GM23338 (cell line): ENCODE data around the gene MET. TPM values are rescaled to one million over a fixed set of nuclear protein-coding genes. Genes with fewer than 3 reads are reported as not detected.

ENCODE experiments used
- ATAC-seq: fragments of 200-7000 bp; cut with Tn5 transposase; 3 replicates; pipeline ENCODE4 v1.9.1; 2020
- DNase-seq: peaks from one replicate; pipeline ENCODE4 v3.0.0-alpha.2; 2015; ENCODE audit warnings: low spot score
- H2AFZ ChIP-seq: fragments of 200-600 bp; sonication (generic); 2 replicates; pipeline ENCODE4 v1.8.0; 2016; ENCODE audit warnings: antibody characterized with exemption, mild to moderate bottlenecking, moderate library complexity
- H3F3A ChIP-seq: fragments of 200-600 bp; sonication (generic); replicated peaks from 2 replicates; pipeline ENCODE4 v1.8.0; 2017; ENCODE audit warnings: antibody characterized with exemption, mixed run types, low read depth
- H3K27ac ChIP-seq: fragments of 200-600 bp; sonication (generic); 2 replicates; pipeline ENCODE4 v1.6.1; 2016; ENCODE audit warnings: low read depth
- H3K27me3 ChIP-seq: fragments of 200-600 bp; sonication (generic); 2 replicates; pipeline ENCODE4 v1.8.0; 2016; ENCODE audit warnings: mild to moderate bottlenecking, mixed run types, moderate library complexity; ENCODE audit not compliant: insufficient read depth
- H3K36me3 ChIP-seq: fragments of 200-600 bp; sonication (generic); 2 replicates; pipeline ENCODE4 v1.8.0; 2016; ENCODE audit warnings: mild to moderate bottlenecking; ENCODE audit not compliant: insufficient read depth
- H3K4me1 ChIP-seq: fragments of 200-600 bp; sonication (generic); 2 replicates; pipeline ENCODE4 v1.8.0; 2016; ENCODE audit warnings: mild to moderate bottlenecking, moderate library complexity; ENCODE audit not compliant: insufficient read depth
- H3K4me2 ChIP-seq: fragments of 200-600 bp; sonication (generic); 2 replicates; pipeline ENCODE4 v1.7.1; 2017; ENCODE audit warnings: mixed run types
- H3K4me3 ChIP-seq: fragments of 200-600 bp; sonication (generic); 2 replicates; pipeline ENCODE4 v1.6.1; 2016; ENCODE audit warnings: mixed run types
- H3K79me2 ChIP-seq: fragments of 200-600 bp; sonication (generic); replicated peaks from 2 replicates; pipeline ENCODE4 v1.8.0; 2017; ENCODE audit warnings: mild to moderate bottlenecking; ENCODE audit not compliant: insufficient read depth
- H3K9me2 ChIP-seq: fragments of 200-600 bp; sonication (generic); 2 replicates; pipeline ENCODE4 v1.8.0; 2017; ENCODE audit not compliant: insufficient read depth
- H4K20me1 ChIP-seq: fragments of 200-600 bp; sonication (generic); replicated peaks from 2 replicates; pipeline ENCODE4 v1.8.0; 2017; ENCODE audit warnings: mild to moderate bottlenecking; ENCODE audit not compliant: insufficient read depth
- H3K27ac Mint-ChIP-seq: 2 replicates; pipeline ENCODE4 v1.8.0; 2020; ENCODE audit warnings: inconsistent platforms, mild to moderate bottlenecking, moderate library complexity, mixed read lengths
- H3K27me3 Mint-ChIP-seq: 3 replicates; pipeline ENCODE4 v1.8.0; 2022; ENCODE audit warnings: low read depth, mild to moderate bottlenecking, moderate library complexity, mixed read lengths, inconsistent platforms; ENCODE audit not compliant: insufficient read depth, poor library complexity
- H3K36me3 Mint-ChIP-seq: 3 replicates; pipeline ENCODE4 v1.8.0; 2021; ENCODE audit warnings: low read depth, mild to moderate bottlenecking, inconsistent platforms, moderate library complexity, mixed read lengths
- H3K4me1 Mint-ChIP-seq: 3 replicates; pipeline ENCODE4 v1.8.0; 2020; ENCODE audit warnings: mild to moderate bottlenecking, inconsistent platforms, mixed read lengths
- H3K4me3 Mint-ChIP-seq: 3 replicates; pipeline ENCODE4 v1.8.0; 2021; ENCODE audit warnings: moderate library complexity, mild to moderate bottlenecking, inconsistent platforms, mixed read lengths
- H3K9me3 Mint-ChIP-seq: 3 replicates; pipeline ENCODE4 v1.8.0; 2020; ENCODE audit warnings: moderate library complexity, mild to moderate bottlenecking, inconsistent platforms, mixed read lengths
- EZH2 ChIP-seq: fragments of 200-600 bp; sonication (generic); IDR thresholded peaks from one replicate; pipeline ENCODE4 v1.8.0; 2017; ENCODE audit warnings: antibody characterized with exemption, mild to moderate bottlenecking, low read depth; ENCODE audit not compliant: unreplicated experiment
- JUNB ChIP-seq: IDR thresholded peaks from one replicate; pipeline ENCODE4 v1.6.1; 2016; ENCODE audit warnings: antibody characterized with exemption; ENCODE audit not compliant: unreplicated experiment
- NANOG ChIP-seq: IDR thresholded peaks from 2 replicates; pipeline ENCODE4 v1.6.1; 2016; ENCODE audit warnings: antibody characterized with exemption, borderline replicate concordance
- POLR2AphosphoS5 ChIP-seq: IDR thresholded peaks from 2 replicates; pipeline ENCODE4 v1.6.1; 2016; ENCODE audit warnings: antibody characterized with exemption, low read depth
- STAT1 ChIP-seq: IDR thresholded peaks from one replicate; pipeline ENCODE4 v1.6.1; 2016; ENCODE audit warnings: antibody characterized with exemption; ENCODE audit not compliant: unreplicated experiment
- ZNF114 ChIP-seq: fragments of 250-450 bp; sonication (Bioruptor Pico); IDR thresholded peaks from 2 replicates; pipeline ENCODE4 v1.5.0; 2020; ENCODE audit warnings: mild to moderate bottlenecking, moderate library complexity
- ZNF331 ChIP-seq: fragments of 250-450 bp; sonication (Bioruptor Pico); IDR thresholded peaks from 2 replicates; pipeline ENCODE4 v1.5.0; 2020; ENCODE audit warnings: low read depth, mild to moderate bottlenecking, moderate library complexity
- polyA plus RNA-seq: library from polyadenylated mRNA; unstranded; fragments of >200 nt; fragmentation: Nextera tagmentation; extraction: Ambion mirVana; gene quantifications from 2 replicates; pipeline ENCODE4 v1.2.1, GENCODE V29; 2016
- total RNA-seq: library from RNA; depleted of rRNA; stranded (reverse); fragments of >200 nt; shearing (Covaris generic); gene quantifications from 2 replicates; pipeline ENCODE4 v1.2.3, GENCODE V29; 2014
- TF ChIP-seq, protein P1 (sequence below): fragments of 250-450 bp; sonication (Bioruptor Pico); IDR thresholded peaks from 2 replicates; pipeline ENCODE4 v1.5.0; 2020; ENCODE audit warnings: mild to moderate bottlenecking, moderate library complexity
- TF ChIP-seq, protein P2 (sequence below): IDR thresholded peaks from 2 replicates; pipeline ENCODE4 v1.6.1; 2016; ENCODE audit warnings: antibody characterized with exemption
- TF ChIP-seq, protein P3 (sequence below), 2 experiments: fragments of 200-600 bp in 1 of 2; sonication (generic) in 1 of 2; conservative IDR thresholded peaks; 2 replicates each; pipeline versions ENCODE4 v1.5.1 to v1.6.1; 2016 to 2017; ENCODE audit warnings: antibody characterized with exemption in 2 of 2, low read depth in 2 of 2, mild to moderate bottlenecking in 2 of 2, moderate library complexity in 1 of 2
- TF ChIP-seq, protein P4 (sequence below): IDR thresholded peaks from one replicate; pipeline ENCODE4 v1.6.1; 2018; ENCODE audit warnings: antibody characterized with exemption; ENCODE audit not compliant: unreplicated experiment

Gene MET
- total and polyA plus RNA-seq, 2 experiments from 2014 or later, result 4.8 to 23.1 TPM

DNA sequence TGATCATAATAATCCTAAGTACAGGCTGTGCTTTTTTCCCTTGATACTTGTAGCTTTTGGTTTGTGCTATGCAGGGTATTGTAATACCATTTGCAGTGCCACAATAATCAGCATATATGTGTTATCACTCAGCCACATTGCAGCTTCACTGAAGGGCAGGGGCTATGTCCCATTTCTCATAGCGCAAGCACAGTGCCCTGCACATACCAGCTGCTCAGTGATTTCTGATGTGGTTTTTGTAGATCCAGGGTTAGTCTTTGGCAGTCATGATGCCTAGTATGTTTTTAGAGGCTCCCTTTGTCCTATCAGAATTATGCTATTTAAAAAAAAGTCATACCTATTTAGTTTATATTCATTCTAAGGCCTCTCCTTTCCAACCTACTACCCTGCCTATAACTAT, 25.8 kb downstream of the MET start:
- Mint-ChIP-seq H3K4me3 (no peak overlapping the region), H3K27ac (no peak overlapping the region), H3K27me3 (no peaks in the 10 kb centered on the region), H3K4me1 (peaks cover 12% of the 10 kb centered on the region; the same call in 2 of the 3 replicates), H3K9me3 (no peaks in the 10 kb centered on the region), H3K36me3 (no peaks in the 10 kb centered on the region)
- Histone ChIP-seq H3K9me2 (0 out of 2 replicates have a peak, but pooled peaks cover 8% of the 10 kb centered on the region), H3K79me2 (no peaks in the 10 kb centered on the region), H3K27me3 (no peaks in the 10 kb centered on the region), H3K4me3 (no peak overlapping the region), H4K20me1 (no peaks in the 10 kb centered on the region), H2AFZ (no peak overlapping the region), H3K27ac (no peak overlapping the region), H3F3A (no peaks in the 10 kb centered on the region), H3K36me3 (no peaks in the 10 kb centered on the region), H3K4me2 (no peak overlapping the region), H3K4me1 (peaks cover 6% of the 10 kb centered on the region; the same call in 1 of the 2 replicates)
- TF ChIP-seq ZNF331 (CRISPR knock-in tag) (no peak), JUNB (no peak), EZH2 (no peak), POLR2AphosphoS5 (no peak), NANOG (no peak), ZNF114 (CRISPR knock-in tag) (no peak), STAT1 (no peak)
- TF ChIP-seq, protein P1, sequence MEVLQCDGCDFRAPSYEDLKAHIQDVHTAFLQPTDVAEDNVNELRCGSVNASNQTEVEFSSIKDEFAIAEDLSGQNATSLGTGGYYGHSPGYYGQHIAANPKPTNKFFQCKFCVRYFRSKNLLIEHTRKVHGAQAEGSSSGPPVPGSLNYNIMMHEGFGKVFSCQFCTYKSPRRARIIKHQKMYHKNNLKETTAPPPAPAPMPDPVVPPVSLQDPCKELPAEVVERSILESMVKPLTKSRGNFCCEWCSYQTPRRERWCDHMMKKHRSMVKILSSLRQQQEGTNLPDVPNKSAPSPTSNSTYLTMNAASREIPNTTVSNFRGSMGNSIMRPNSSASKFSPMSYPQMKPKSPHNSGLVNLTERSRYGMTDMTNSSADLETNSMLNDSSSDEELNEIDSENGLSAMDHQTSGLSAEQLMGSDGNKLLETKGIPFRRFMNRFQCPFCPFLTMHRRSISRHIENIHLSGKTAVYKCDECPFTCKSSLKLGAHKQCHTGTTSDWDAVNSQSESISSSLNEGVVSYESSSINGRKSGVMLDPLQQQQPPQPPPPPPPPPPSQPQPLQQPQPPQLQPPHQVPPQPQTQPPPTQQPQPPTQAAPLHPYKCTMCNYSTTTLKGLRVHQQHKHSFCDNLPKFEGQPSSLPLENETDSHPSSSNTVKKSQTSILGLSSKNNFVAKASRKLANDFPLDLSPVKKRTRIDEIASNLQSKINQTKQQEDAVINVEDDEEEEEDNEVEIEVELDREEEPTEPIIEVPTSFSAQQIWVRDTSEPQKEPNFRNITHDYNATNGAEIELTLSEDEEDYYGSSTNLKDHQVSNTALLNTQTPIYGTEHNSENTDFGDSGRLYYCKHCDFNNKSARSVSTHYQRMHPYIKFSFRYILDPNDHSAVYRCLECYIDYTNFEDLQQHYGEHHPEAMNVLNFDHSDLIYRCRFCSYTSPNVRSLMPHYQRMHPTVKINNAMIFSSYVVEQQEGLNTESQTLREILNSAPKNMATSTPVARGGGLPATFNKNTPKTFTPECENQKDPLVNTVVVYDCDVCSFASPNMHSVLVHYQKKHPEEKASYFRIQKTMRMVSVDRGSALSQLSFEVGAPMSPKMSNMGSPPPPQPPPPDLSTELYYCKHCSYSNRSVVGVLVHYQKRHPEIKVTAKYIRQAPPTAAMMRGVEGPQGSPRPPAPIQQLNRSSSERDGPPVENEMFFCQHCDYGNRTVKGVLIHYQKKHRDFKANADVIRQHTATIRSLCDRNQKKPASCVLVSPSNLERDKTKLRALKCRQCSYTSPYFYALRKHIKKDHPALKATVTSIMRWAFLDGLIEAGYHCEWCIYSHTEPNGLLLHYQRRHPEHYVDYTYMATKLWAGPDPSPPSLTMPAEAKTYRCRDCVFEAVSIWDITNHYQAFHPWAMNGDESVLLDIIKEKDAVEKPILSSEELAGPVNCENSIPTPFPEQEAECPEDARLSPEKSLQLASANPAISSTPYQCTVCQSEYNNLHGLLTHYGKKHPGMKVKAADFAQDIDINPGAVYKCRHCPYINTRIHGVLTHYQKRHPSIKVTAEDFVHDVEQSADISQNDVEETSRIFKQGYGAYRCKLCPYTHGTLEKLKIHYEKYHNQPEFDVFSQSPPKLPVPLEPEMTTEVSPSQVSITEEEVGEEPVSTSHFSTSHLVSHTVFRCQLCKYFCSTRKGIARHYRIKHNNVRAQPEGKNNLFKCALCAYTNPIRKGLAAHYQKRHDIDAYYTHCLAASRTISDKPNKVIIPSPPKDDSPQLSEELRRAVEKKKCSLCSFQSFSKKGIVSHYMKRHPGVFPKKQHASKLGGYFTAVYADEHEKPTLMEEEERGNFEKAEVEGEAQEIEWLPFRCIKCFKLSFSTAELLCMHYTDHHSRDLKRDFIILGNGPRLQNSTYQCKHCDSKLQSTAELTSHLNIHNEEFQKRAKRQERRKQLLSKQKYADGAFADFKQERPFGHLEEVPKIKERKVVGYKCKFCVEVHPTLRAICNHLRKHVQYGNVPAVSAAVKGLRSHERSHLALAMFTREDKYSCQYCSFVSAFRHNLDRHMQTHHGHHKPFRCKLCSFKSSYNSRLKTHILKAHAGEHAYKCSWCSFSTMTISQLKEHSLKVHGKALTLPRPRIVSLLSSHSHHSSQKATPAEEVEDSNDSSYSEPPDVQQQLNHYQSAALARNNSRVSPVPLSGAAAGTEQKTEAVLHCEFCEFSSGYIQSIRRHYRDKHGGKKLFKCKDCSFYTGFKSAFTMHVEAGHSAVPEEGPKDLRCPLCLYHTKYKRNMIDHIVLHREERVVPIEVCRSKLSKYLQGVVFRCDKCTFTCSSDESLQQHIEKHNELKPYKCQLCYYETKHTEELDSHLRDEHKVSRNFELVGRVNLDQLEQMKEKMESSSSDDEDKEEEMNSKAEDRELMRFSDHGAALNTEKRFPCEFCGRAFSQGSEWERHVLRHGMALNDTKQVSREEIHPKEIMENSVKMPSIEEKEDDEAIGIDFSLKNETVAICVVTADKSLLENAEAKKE (CRISPR knock-in tag), result no peak
- TF ChIP-seq, protein P2, sequence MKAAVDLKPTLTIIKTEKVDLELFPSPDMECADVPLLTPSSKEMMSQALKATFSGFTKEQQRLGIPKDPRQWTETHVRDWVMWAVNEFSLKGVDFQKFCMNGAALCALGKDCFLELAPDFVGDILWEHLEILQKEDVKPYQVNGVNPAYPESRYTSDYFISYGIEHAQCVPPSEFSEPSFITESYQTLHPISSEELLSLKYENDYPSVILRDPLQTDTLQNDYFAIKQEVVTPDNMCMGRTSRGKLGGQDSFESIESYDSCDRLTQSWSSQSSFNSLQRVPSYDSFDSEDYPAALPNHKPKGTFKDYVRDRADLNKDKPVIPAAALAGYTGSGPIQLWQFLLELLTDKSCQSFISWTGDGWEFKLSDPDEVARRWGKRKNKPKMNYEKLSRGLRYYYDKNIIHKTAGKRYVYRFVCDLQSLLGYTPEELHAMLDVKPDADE, result no peak
- TF ChIP-seq, protein P3, sequence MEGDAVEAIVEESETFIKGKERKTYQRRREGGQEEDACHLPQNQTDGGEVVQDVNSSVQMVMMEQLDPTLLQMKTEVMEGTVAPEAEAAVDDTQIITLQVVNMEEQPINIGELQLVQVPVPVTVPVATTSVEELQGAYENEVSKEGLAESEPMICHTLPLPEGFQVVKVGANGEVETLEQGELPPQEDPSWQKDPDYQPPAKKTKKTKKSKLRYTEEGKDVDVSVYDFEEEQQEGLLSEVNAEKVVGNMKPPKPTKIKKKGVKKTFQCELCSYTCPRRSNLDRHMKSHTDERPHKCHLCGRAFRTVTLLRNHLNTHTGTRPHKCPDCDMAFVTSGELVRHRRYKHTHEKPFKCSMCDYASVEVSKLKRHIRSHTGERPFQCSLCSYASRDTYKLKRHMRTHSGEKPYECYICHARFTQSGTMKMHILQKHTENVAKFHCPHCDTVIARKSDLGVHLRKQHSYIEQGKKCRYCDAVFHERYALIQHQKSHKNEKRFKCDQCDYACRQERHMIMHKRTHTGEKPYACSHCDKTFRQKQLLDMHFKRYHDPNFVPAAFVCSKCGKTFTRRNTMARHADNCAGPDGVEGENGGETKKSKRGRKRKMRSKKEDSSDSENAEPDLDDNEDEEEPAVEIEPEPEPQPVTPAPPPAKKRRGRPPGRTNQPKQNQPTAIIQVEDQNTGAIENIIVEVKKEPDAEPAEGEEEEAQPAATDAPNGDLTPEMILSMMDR (conservative IDR thresholded peaks at IDR 0.05; ENCODE audit: low read depth in 2 of 2), result no peak
- TF ChIP-seq, protein P4, sequence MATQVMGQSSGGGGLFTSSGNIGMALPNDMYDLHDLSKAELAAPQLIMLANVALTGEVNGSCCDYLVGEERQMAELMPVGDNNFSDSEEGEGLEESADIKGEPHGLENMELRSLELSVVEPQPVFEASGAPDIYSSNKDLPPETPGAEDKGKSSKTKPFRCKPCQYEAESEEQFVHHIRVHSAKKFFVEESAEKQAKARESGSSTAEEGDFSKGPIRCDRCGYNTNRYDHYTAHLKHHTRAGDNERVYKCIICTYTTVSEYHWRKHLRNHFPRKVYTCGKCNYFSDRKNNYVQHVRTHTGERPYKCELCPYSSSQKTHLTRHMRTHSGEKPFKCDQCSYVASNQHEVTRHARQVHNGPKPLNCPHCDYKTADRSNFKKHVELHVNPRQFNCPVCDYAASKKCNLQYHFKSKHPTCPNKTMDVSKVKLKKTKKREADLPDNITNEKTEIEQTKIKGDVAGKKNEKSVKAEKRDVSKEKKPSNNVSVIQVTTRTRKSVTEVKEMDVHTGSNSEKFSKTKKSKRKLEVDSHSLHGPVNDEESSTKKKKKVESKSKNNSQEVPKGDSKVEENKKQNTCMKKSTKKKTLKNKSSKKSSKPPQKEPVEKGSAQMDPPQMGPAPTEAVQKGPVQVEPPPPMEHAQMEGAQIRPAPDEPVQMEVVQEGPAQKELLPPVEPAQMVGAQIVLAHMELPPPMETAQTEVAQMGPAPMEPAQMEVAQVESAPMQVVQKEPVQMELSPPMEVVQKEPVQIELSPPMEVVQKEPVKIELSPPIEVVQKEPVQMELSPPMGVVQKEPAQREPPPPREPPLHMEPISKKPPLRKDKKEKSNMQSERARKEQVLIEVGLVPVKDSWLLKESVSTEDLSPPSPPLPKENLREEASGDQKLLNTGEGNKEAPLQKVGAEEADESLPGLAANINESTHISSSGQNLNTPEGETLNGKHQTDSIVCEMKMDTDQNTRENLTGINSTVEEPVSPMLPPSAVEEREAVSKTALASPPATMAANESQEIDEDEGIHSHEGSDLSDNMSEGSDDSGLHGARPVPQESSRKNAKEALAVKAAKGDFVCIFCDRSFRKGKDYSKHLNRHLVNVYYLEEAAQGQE, result no peak
- no peak for ATAC-seq
- no peak for DNase-seq
